Thoracic aorta (tissue), 2 donors: ENCODE results near the gene FAM47E. TPM values are rescaled to one million over a fixed set of nuclear protein-coding genes. Genes with fewer than 3 reads are reported as not detected.
"Not testable (repeated sequence)": the region's sequence is repeated elsewhere in the genome, so short reads cannot be mapped to it uniquely, and the experiment has no call there.

ENCODE experiments used
- ATAC-seq: fragments of 150-250 bp; one replicate; pipeline ENCODE4 v1.8.0; 2017; ENCODE audit warnings: low read depth; ENCODE audit not compliant: insufficient number of reproducible peaks, low FRiP score
- DNase-seq: peaks from one replicate; pipeline ENCODE4 v3.0.0-alpha.2; 2020; ENCODE audit warnings: low spot score
- H3K27ac ChIP-seq, 2 donors: fragments of 200-600 bp; sonication (generic); 1 replicate in 1 of 2; 2 replicates in 1 of 2; pipeline ENCODE4 v1.5.1; 2016; ENCODE audit warnings: mild to moderate bottlenecking in 2 of 2, moderate library complexity in 2 of 2
- H3K27me3 ChIP-seq: fragments of 200-600 bp; sonication (generic); replicated peaks from 2 replicates; pipeline ENCODE4 v1.6.0; 2016; ENCODE audit warnings: mild to moderate bottlenecking; ENCODE audit not compliant: insufficient read depth
- H3K36me3 ChIP-seq: fragments of 200-600 bp; sonication (generic); one replicate; pipeline ENCODE4 v1.5.1; 2016
- H3K4me1 ChIP-seq, 2 donors: fragments of 200-600 bp; sonication (generic); 1 replicate in 1 of 2; 2 replicates in 1 of 2; pipeline versions ENCODE4 v1.5.1 to v1.6.0; 2016; ENCODE audit warnings: low read depth in 2 of 2, mild to moderate bottlenecking in 1 of 2; ENCODE audit not compliant: control insufficient read depth in 1 of 2
- H3K4me3 ChIP-seq: fragments of 200-600 bp; sonication (generic); 2 replicates; pipeline ENCODE4 v1.5.1; 2016; ENCODE audit warnings: mild to moderate bottlenecking
- H3K9me3 ChIP-seq: fragments of 200-600 bp; sonication (generic); 2 replicates; pipeline ENCODE4 v1.5.1; 2016
- total RNA-seq, 2 donors: library from RNA; depleted of rRNA; stranded (reverse); fragments of >200 nt; gene quantifications; one replicate each; pipeline versions ENCODE4 v1.1.0 to v1.2.3, GENCODE V29; 2016
- TF ChIP-seq, protein P1 (sequence below): fragments of 200-600 bp; sonication (generic); IDR thresholded peaks from one replicate; pipeline ENCODE4 v1.5.1; 2019; ENCODE audit warnings: antibody characterized with exemption

The FAM47E gene
- total RNA-seq, 2 donors from 2014 or later = 0.42 to 0.54 TPM

DNA sequence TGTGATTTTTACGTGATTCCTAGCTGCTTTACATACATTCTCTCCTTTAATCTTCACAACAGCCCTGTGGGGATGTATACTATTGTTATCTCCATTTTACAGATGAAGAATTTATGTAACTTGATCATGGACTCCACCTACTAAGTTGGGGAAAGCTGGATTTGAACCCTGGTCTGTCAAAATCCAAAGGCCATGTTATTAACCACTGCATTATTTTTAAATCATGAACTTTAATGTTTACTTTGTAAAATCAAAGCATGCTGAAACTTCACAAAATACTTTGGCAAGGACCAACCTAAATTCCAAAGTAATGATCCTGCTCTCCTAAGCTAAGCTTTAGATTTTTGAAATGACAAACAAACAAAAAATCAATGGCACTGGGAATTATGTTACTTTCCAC is 26.1 kb downstream of the FAM47E start:
- ATAC-seq (no peak), DNase-seq (no peak)
- Histone ChIP-seq H3K27me3 (no peaks in the 10 kb centered on the region), H3K27ac (no peak overlapping the region), H3K4me1 (no peaks in the 10 kb centered on the region), H3K36me3 (no peaks in the 10 kb centered on the region), H3K4me3 (no peak overlapping the region), H3K9me3 (no peaks in the 10 kb centered on the region)
- TF ChIP-seq, protein P1, sequence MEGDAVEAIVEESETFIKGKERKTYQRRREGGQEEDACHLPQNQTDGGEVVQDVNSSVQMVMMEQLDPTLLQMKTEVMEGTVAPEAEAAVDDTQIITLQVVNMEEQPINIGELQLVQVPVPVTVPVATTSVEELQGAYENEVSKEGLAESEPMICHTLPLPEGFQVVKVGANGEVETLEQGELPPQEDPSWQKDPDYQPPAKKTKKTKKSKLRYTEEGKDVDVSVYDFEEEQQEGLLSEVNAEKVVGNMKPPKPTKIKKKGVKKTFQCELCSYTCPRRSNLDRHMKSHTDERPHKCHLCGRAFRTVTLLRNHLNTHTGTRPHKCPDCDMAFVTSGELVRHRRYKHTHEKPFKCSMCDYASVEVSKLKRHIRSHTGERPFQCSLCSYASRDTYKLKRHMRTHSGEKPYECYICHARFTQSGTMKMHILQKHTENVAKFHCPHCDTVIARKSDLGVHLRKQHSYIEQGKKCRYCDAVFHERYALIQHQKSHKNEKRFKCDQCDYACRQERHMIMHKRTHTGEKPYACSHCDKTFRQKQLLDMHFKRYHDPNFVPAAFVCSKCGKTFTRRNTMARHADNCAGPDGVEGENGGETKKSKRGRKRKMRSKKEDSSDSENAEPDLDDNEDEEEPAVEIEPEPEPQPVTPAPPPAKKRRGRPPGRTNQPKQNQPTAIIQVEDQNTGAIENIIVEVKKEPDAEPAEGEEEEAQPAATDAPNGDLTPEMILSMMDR = no peak

DNA sequence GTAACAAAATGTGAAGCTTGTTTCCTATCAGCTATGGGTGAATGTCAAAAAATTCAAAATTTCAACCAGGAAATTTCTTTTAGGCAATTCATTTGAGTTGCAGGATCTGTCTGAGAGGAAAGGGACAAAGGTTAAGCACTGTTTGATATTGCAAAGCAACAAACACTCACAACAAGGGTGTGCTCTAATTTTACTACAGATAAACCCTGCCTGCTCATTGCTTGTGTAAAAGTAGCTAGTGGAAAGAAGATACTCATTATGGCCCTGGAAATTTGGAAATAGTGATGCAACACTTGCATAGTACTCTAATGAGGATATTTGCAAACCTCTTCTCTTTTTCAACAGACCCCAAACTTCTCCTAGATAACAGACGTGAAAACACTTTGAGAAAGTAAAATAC is 27.1 kb downstream of the FAM47E start:
- DNase-seq (no peak), ATAC-seq (no peak)
- H3K4me3 ChIP-seq = no peak overlapping the region
- no peaks in the 10 kb centered on the region for H3K9me3 ChIP-seq
- no peak overlapping the region for H3K27ac ChIP-seq
- no peaks in the 10 kb centered on the region for H3K27me3 ChIP-seq
- H3K36me3 ChIP-seq = no peaks in the 10 kb centered on the region
- TF ChIP-seq, protein P1 = no peak
- H3K4me1 ChIP-seq = no peaks in the 10 kb centered on the region

DNA sequence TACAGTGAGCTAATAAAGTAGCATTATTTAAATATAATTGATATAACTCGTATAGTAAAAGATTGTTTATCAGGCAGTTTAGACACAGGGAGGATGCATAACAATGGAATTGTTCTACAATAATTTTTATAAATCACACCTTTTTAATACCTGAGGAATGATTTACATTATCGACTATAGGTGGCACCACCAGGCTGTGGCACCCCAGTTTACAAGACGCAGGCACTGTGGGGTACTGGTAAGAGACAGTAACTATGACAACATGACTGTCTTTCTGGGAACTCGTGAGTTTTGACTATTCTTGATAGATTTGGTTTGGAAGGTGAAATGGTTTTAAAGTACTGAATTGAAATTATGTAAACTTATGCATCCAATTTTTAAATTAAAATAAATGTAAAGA is 27.9 kb downstream of the FAM47E start:
- H3K27me3 ChIP-seq = no peaks in the 10 kb centered on the region
- no peak overlapping the region for H3K27ac ChIP-seq
- H3K4me1 ChIP-seq = no peaks in the 10 kb centered on the region
- ATAC-seq (no peak), DNase-seq (no peak)
- TF ChIP-seq, protein P1 = no peak
- no peak overlapping the region for H3K4me3 ChIP-seq
- no peaks in the 10 kb centered on the region for H3K9me3 ChIP-seq
- no peaks in the 10 kb centered on the region for H3K36me3 ChIP-seq

DNA sequence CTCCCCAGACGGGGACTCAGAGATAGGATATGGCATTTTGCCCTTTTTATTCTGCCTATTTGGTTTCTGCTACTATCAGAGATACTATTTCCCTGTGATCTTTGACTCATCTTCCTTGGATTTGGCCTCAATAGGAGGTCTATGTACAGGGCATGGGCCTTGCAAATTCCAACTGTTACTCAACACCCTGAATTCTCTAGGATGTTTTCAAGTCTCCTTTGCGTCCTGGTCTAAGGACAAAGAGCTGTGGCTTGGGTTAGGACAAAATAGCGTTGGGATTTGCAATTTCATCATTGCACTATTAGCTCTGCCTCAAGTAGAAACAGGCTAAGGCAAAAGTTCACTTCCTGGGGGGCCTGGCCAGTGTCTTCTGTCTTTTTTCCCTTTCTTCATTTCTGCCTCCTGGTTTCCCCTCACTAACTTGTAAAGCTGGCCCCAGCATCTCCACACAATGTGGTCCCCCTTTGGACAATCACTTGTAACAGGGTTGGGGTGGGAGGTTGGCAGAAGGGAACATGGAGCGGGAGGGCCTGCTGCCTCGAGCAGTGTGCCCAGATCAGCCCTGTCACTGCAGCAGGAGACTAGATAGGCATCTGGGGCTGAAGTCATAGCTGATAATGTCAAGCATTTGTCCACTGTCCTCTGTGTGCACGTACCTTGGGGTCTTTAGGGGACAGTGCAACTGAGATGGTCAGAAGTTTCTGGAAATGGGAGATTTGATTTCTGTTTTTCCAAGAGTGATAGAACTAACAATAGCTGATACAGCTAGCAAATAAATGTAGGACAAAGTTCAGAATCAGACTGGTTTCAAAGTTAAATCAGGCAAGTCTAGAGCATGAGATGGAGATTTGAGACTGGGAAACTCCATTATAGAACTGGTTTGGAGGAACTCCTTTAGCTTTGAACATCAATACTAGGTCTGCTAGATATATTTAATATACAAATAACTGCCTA is 29.2 kb downstream of the FAM47E start:
- no peak for DNase-seq
- Histone ChIP-seq H3K9me3 (no peaks in the 10 kb centered on the region), H3K27ac (no peak overlapping the region), H3K4me1 (no peaks in the 10 kb centered on the region), H3K36me3 (no peaks in the 10 kb centered on the region), H3K4me3 (no peak overlapping the region), H3K27me3 (no peaks in the 10 kb centered on the region)
- TF ChIP-seq, protein P1 = no peak
- ATAC-seq = no peak

DNA sequence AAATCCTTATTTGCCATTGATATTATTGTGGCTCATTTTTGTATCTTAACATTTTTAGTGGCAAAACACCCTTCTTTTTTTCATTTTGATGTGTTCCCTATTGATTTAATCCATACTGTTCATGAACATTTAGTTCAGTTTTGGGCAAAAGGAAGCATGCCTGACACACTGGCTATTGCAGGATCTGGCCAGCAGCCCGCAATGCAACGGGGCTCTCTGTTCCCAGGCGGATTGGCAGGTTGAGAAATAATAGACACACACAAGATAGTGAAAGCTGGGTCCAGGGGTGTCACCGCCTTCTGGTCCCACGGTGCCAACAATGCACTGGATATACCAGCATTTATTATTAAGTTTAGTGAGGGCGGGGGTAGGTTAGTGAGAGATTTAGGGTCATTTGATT is 30.1 kb downstream of the FAM47E start:
- not testable (repeated sequence) for H3K9me3 ChIP-seq, H3K4me1 ChIP-seq, ATAC-seq, DNase-seq, H3K27ac ChIP-seq, H3K36me3 ChIP-seq, H3K4me3 ChIP-seq, H3K27me3 ChIP-seq
